GM23338 (cell line): ENCODE measurements around the gene TYMS. TPM values are rescaled to one million over a fixed set of nuclear protein-coding genes. Genes with fewer than 3 reads are reported as not detected.

Experiments used
- ATAC-seq: fragments of 200-7000 bp; cut with Tn5 transposase; 3 replicates; pipeline ENCODE4 v1.9.1; 2020
- DNase-seq: peaks from one replicate; pipeline ENCODE4 v3.0.0-alpha.2; 2015; ENCODE audit warnings: low spot score
- H2AFZ ChIP-seq: fragments of 200-600 bp; sonication (generic); 2 replicates; pipeline ENCODE4 v1.8.0; 2016; ENCODE audit warnings: antibody characterized with exemption, mild to moderate bottlenecking, moderate library complexity
- H3F3A ChIP-seq: fragments of 200-600 bp; sonication (generic); replicated peaks from 2 replicates; pipeline ENCODE4 v1.8.0; 2017; ENCODE audit warnings: antibody characterized with exemption, mixed run types, low read depth
- H3K27ac ChIP-seq: fragments of 200-600 bp; sonication (generic); 2 replicates; pipeline ENCODE4 v1.6.1; 2016; ENCODE audit warnings: low read depth
- H3K27me3 ChIP-seq: fragments of 200-600 bp; sonication (generic); 2 replicates; pipeline ENCODE4 v1.8.0; 2016; ENCODE audit warnings: mild to moderate bottlenecking, mixed run types, moderate library complexity; ENCODE audit not compliant: insufficient read depth
- H3K36me3 ChIP-seq: fragments of 200-600 bp; sonication (generic); 2 replicates; pipeline ENCODE4 v1.8.0; 2016; ENCODE audit warnings: mild to moderate bottlenecking; ENCODE audit not compliant: insufficient read depth
- H3K4me1 ChIP-seq: fragments of 200-600 bp; sonication (generic); 2 replicates; pipeline ENCODE4 v1.8.0; 2016; ENCODE audit warnings: mild to moderate bottlenecking, moderate library complexity; ENCODE audit not compliant: insufficient read depth
- H3K4me2 ChIP-seq: fragments of 200-600 bp; sonication (generic); 2 replicates; pipeline ENCODE4 v1.7.1; 2017; ENCODE audit warnings: mixed run types
- H3K4me3 ChIP-seq: fragments of 200-600 bp; sonication (generic); 2 replicates; pipeline ENCODE4 v1.6.1; 2016; ENCODE audit warnings: mixed run types
- H3K79me2 ChIP-seq: fragments of 200-600 bp; sonication (generic); replicated peaks from 2 replicates; pipeline ENCODE4 v1.8.0; 2017; ENCODE audit warnings: mild to moderate bottlenecking; ENCODE audit not compliant: insufficient read depth
- H3K9me2 ChIP-seq: fragments of 200-600 bp; sonication (generic); 2 replicates; pipeline ENCODE4 v1.8.0; 2017; ENCODE audit not compliant: insufficient read depth
- H4K20me1 ChIP-seq: fragments of 200-600 bp; sonication (generic); replicated peaks from 2 replicates; pipeline ENCODE4 v1.8.0; 2017; ENCODE audit warnings: mild to moderate bottlenecking; ENCODE audit not compliant: insufficient read depth
- H3K27ac Mint-ChIP-seq: 2 replicates; pipeline ENCODE4 v1.8.0; 2020; ENCODE audit warnings: inconsistent platforms, mild to moderate bottlenecking, moderate library complexity, mixed read lengths
- H3K27me3 Mint-ChIP-seq: 3 replicates; pipeline ENCODE4 v1.8.0; 2022; ENCODE audit warnings: low read depth, mild to moderate bottlenecking, moderate library complexity, mixed read lengths, inconsistent platforms; ENCODE audit not compliant: insufficient read depth, poor library complexity
- H3K36me3 Mint-ChIP-seq: 3 replicates; pipeline ENCODE4 v1.8.0; 2021; ENCODE audit warnings: low read depth, mild to moderate bottlenecking, inconsistent platforms, moderate library complexity, mixed read lengths
- H3K4me1 Mint-ChIP-seq: 3 replicates; pipeline ENCODE4 v1.8.0; 2020; ENCODE audit warnings: mild to moderate bottlenecking, inconsistent platforms, mixed read lengths
- H3K4me3 Mint-ChIP-seq: 3 replicates; pipeline ENCODE4 v1.8.0; 2021; ENCODE audit warnings: moderate library complexity, mild to moderate bottlenecking, inconsistent platforms, mixed read lengths
- H3K9me3 Mint-ChIP-seq: 3 replicates; pipeline ENCODE4 v1.8.0; 2020; ENCODE audit warnings: moderate library complexity, mild to moderate bottlenecking, inconsistent platforms, mixed read lengths
- CREB1 ChIP-seq: fragments of 250-450 bp; sonication (Bioruptor Pico); IDR thresholded peaks from 2 replicates; pipeline ENCODE4 v1.5.0; 2020; ENCODE audit warnings: low read depth, mild to moderate bottlenecking, moderate library complexity
- EZH2phosphoT487 ChIP-seq: fragments of 200-600 bp; sonication (generic); IDR thresholded peaks from one replicate; pipeline ENCODE4 v1.8.1; 2018; ENCODE audit warnings: antibody characterized with exemption; ENCODE audit not compliant: unreplicated experiment
- JUNB ChIP-seq: IDR thresholded peaks from one replicate; pipeline ENCODE4 v1.6.1; 2016; ENCODE audit warnings: antibody characterized with exemption; ENCODE audit not compliant: unreplicated experiment
- NANOG ChIP-seq: IDR thresholded peaks from 2 replicates; pipeline ENCODE4 v1.6.1; 2016; ENCODE audit warnings: antibody characterized with exemption, borderline replicate concordance
- POLR2AphosphoS5 ChIP-seq: IDR thresholded peaks from 2 replicates; pipeline ENCODE4 v1.6.1; 2016; ENCODE audit warnings: antibody characterized with exemption, low read depth
- STAT1 ChIP-seq: IDR thresholded peaks from one replicate; pipeline ENCODE4 v1.6.1; 2016; ENCODE audit warnings: antibody characterized with exemption; ENCODE audit not compliant: unreplicated experiment
- ZNF114 ChIP-seq: fragments of 250-450 bp; sonication (Bioruptor Pico); IDR thresholded peaks from 2 replicates; pipeline ENCODE4 v1.5.0; 2020; ENCODE audit warnings: mild to moderate bottlenecking, moderate library complexity
- ZNF331 ChIP-seq: fragments of 250-450 bp; sonication (Bioruptor Pico); IDR thresholded peaks from 2 replicates; pipeline ENCODE4 v1.5.0; 2020; ENCODE audit warnings: low read depth, mild to moderate bottlenecking, moderate library complexity
- polyA plus RNA-seq: library from polyadenylated mRNA; unstranded; fragments of >200 nt; fragmentation: Nextera tagmentation; extraction: Ambion mirVana; gene quantifications from 2 replicates; pipeline ENCODE4 v1.2.1, GENCODE V29; 2016
- total RNA-seq: library from RNA; depleted of rRNA; stranded (reverse); fragments of >200 nt; shearing (Covaris generic); gene quantifications from 2 replicates; pipeline ENCODE4 v1.2.3, GENCODE V29; 2014
- TF ChIP-seq, protein P1 (sequence below): IDR thresholded peaks from one replicate; pipeline ENCODE4 v1.6.1; 2018; ENCODE audit warnings: antibody characterized with exemption; ENCODE audit not compliant: unreplicated experiment
- TF ChIP-seq, protein P2 (sequence below), 2 experiments: fragments of 200-600 bp in 1 of 2; sonication (generic) in 1 of 2; conservative IDR thresholded peaks; 2 replicates each; pipeline versions ENCODE4 v1.5.1 to v1.6.1; 2016 to 2017; ENCODE audit warnings: antibody characterized with exemption in 2 of 2, low read depth in 2 of 2, mild to moderate bottlenecking in 2 of 2, moderate library complexity in 1 of 2
- TF ChIP-seq, protein P3 (sequence below): IDR thresholded peaks from 2 replicates; pipeline ENCODE4 v1.6.1; 2016; ENCODE audit warnings: antibody characterized with exemption

The TYMS gene
- total and polyA plus RNA-seq, 2 experiments from 2014 or later = 52.9 to 72.3 TPM

DNA sequence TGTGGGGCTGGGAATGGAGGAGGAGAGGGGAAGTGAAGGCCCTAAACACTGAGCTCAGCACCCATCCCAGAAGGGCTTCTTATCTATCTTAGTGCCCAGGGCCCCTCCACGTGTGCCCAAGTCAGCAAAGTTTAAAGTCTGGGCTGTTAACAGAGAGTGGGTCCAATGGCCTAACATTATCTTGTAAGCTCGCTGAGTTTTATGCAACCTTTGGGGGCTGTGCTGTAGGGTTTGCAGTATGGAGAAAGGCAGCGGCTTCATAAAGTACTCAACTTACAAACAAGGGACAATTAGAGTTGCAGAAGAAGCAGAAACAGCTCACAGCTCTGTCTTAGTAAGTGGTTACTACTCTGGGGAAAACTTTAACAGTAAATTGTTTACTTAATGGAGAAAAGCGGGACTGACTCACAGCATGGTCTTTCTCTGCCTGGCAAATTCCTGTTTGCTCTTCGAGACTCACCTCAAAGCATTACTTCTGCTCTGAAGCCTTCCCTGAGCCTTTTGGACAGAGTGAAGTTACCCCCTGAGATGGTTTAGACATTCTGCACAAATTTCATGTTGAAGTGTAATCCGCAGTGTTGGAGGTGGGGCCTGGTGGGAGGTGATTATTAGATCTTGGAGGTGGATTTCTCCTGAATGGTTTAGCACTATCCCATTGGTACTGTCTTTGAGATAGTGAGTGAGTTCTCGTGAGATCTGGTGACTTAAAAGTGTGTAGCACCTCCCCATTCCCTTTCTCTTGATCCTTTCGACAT lies 45.9 kb downstream of the TYMS start (continued):
- no peak for TF ChIP-seq POLR2AphosphoS5
- TF ChIP-seq, protein P1, sequence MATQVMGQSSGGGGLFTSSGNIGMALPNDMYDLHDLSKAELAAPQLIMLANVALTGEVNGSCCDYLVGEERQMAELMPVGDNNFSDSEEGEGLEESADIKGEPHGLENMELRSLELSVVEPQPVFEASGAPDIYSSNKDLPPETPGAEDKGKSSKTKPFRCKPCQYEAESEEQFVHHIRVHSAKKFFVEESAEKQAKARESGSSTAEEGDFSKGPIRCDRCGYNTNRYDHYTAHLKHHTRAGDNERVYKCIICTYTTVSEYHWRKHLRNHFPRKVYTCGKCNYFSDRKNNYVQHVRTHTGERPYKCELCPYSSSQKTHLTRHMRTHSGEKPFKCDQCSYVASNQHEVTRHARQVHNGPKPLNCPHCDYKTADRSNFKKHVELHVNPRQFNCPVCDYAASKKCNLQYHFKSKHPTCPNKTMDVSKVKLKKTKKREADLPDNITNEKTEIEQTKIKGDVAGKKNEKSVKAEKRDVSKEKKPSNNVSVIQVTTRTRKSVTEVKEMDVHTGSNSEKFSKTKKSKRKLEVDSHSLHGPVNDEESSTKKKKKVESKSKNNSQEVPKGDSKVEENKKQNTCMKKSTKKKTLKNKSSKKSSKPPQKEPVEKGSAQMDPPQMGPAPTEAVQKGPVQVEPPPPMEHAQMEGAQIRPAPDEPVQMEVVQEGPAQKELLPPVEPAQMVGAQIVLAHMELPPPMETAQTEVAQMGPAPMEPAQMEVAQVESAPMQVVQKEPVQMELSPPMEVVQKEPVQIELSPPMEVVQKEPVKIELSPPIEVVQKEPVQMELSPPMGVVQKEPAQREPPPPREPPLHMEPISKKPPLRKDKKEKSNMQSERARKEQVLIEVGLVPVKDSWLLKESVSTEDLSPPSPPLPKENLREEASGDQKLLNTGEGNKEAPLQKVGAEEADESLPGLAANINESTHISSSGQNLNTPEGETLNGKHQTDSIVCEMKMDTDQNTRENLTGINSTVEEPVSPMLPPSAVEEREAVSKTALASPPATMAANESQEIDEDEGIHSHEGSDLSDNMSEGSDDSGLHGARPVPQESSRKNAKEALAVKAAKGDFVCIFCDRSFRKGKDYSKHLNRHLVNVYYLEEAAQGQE = no peak

DNA sequence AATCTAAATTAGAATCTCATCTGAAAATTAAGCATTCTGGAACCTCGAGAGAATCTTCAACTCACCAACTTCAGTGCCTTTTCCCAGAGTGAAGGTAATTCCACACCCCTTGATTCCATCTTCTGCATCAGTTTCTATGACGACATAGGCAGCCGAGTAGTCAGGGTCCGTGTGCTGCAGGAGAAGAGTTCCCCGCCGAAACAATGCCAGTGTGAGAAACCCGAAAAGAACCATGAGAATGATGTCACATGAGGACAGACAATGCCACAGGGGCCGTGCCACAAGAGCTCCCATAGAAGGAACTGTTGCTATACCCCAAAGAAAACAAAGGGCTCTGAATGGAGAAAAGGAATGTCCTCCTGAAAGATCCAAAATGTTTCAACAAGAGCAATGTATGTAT lies 49.0 kb downstream of the TYMS start:
- Mint-ChIP-seq H3K4me1 (peaks cover 6% of the 10 kb centered on the region), H3K27ac (no peak overlapping the region), H3K9me3 (no peaks in the 10 kb centered on the region; the same call in 2 of the 3 replicates), H3K27me3 (peaks cover 2% of the 10 kb centered on the region), H3K36me3 (peaks cover 59% of the 10 kb centered on the region), H3K4me3 (no peak overlapping the region)
- Histone ChIP-seq H3F3A (no peaks in the 10 kb centered on the region; the same call in 1 of the 2 replicates), H3K27me3 (no peaks in the 10 kb centered on the region), H4K20me1 (peaks cover 51% of the 10 kb centered on the region), H3K4me1 (peaks cover 3% of the 10 kb centered on the region), H3K4me3 (no peak overlapping the region), H3K9me2 (no peaks in the 10 kb centered on the region), H3K4me2 (no peak overlapping the region), H3K27ac (no peak overlapping the region), H3K36me3 (no peaks in the 10 kb centered on the region; the same call in 1 of the 2 replicates), H3K79me2 (peaks cover 55% of the 10 kb centered on the region), H2AFZ (no peak overlapping the region)
- DNase-seq (no peak), ATAC-seq (no peak)
- no peak for TF ChIP-seq NANOG
- TF ChIP-seq, protein P2, sequence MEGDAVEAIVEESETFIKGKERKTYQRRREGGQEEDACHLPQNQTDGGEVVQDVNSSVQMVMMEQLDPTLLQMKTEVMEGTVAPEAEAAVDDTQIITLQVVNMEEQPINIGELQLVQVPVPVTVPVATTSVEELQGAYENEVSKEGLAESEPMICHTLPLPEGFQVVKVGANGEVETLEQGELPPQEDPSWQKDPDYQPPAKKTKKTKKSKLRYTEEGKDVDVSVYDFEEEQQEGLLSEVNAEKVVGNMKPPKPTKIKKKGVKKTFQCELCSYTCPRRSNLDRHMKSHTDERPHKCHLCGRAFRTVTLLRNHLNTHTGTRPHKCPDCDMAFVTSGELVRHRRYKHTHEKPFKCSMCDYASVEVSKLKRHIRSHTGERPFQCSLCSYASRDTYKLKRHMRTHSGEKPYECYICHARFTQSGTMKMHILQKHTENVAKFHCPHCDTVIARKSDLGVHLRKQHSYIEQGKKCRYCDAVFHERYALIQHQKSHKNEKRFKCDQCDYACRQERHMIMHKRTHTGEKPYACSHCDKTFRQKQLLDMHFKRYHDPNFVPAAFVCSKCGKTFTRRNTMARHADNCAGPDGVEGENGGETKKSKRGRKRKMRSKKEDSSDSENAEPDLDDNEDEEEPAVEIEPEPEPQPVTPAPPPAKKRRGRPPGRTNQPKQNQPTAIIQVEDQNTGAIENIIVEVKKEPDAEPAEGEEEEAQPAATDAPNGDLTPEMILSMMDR (conservative IDR thresholded peaks at IDR 0.05; ENCODE audit: low read depth in 2 of 2) = no peak
- TF ChIP-seq, protein P1 = no peak
- no peak for TF ChIP-seq ZNF114 (CRISPR knock-in tag)
- no peak for TF ChIP-seq STAT1
- TF ChIP-seq ZNF331 (CRISPR knock-in tag) = no peak
- TF ChIP-seq, protein P3, sequence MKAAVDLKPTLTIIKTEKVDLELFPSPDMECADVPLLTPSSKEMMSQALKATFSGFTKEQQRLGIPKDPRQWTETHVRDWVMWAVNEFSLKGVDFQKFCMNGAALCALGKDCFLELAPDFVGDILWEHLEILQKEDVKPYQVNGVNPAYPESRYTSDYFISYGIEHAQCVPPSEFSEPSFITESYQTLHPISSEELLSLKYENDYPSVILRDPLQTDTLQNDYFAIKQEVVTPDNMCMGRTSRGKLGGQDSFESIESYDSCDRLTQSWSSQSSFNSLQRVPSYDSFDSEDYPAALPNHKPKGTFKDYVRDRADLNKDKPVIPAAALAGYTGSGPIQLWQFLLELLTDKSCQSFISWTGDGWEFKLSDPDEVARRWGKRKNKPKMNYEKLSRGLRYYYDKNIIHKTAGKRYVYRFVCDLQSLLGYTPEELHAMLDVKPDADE = no peak
- TF ChIP-seq POLR2AphosphoS5 = no peak
- no peak for TF ChIP-seq JUNB
- TF ChIP-seq CREB1 (CRISPR knock-in tag) = no peak
- TF ChIP-seq EZH2phosphoT487 = no peak
